Thyroid gland (tissue), 4 donors: Measurements from ENCODE around the gene ARNT2. TPM values are rescaled to one million over a fixed set of nuclear protein-coding genes. Genes with fewer than 3 reads are reported as not detected.

ENCODE experiments used
- DNase-seq, 2 donors: peaks; one replicate each; pipeline ENCODE4 v3.0.0-alpha.2; 2019
- H3K27ac ChIP-seq, 3 donors: fragments of 200-600 bp; sonication (generic); 1 replicate in 2 of 3; 2 replicates in 1 of 3; pipeline ENCODE4 v1.5.1; 2016 to 2019; ENCODE audit warnings: mild to moderate bottlenecking in 1 of 3, moderate library complexity in 1 of 3
- H3K27me3 ChIP-seq: fragments of 200-600 bp; sonication (generic); one replicate; pipeline ENCODE4 v1.5.1; 2019
- H3K36me3 ChIP-seq, 2 donors: fragments of 200-600 bp; sonication (generic); one replicate each; pipeline ENCODE4 v1.5.1; 2016 to 2019
- H3K4me1 ChIP-seq, 2 donors: fragments of 200-600 bp; sonication (generic); one replicate each; pipeline ENCODE4 v1.5.1; 2017 to 2019
- H3K4me3 ChIP-seq, 3 donors: fragments of 200-600 bp; sonication (generic); replicated peaks in 1 of 3; 1 replicate in 2 of 3; 2 replicates in 1 of 3; pipeline ENCODE4 v1.5.1; 2016; ENCODE audit warnings: mild to moderate bottlenecking in 1 of 3
- H3K9me3 ChIP-seq: fragments of 200-600 bp; sonication (generic); one replicate; pipeline ENCODE4 v1.5.1; 2017
- CTCF ChIP-seq, 6 experiments: fragments of 200-600 bp in 3 of 6; fragments of 450-650 bp in 3 of 6; sonication (generic) in 3 of 6; IDR thresholded peaks; one replicate each; pipeline ENCODE4 v1.5.1; 2016 to 2019; ENCODE audit warnings: antibody characterized with exemption in 6 of 6, mild to moderate bottlenecking in 2 of 6, inconsistent platforms in 1 of 6, moderate library complexity in 1 of 6
- POLR2A ChIP-seq, 2 donors: fragments of 450-650 bp; IDR thresholded peaks; one replicate each; pipeline ENCODE4 v1.6.1; 2017; ENCODE audit warnings: antibody characterized with exemption in 2 of 2, mild to moderate bottlenecking in 2 of 2, moderate library complexity in 1 of 2
- WGBS, 2 donors: methylation state at CpG; one replicate each; pipeline ENCODE4 v1.1.5; 2017; 5-methylcytosine and 5-hydroxymethylcytosine counted together
- intact Hi-C: fragments of 100-400 bp; cut with DNase I; formaldehyde crosslinking; loops from one replicate; pipeline ENCODE4 v1.15.1; 2023
- total RNA-seq, 4 donors: library from RNA; depleted of rRNA; stranded (reverse); fragments of >200 nt; gene quantifications; one replicate each; pipeline ENCODE4 v1.2.3, GENCODE V29; 2016

Gene ARNT2
- total RNA-seq, 4 donors from 2014 or later = 9.4 to 19.1 (median 13.8) TPM

GRCh38 chr15:80399508-80399907 lies 4.7 kb upstream of the ARNT2 start:
- no peak for DNase-seq

GRCh38 chr15:80401456-80401855 lies 2.7 kb upstream of the ARNT2 start:
- no peak for DNase-seq

More at GRCh38 chr15:80399508-80399907, 4.7 kb upstream of the ARNT2 start:
- TF ChIP-seq POLR2A (IDR thresholded peaks at IDR 0.05) (no peak), CTCF (IDR thresholded peaks at IDR 0.05) (no peak)
- intact Hi-C loops = no loop called here
- no peaks in the 10 kb centered on the region for H3K9me3 ChIP-seq
- H3K27ac ChIP-seq = no peak overlapping the region
- H3K27me3 ChIP-seq = no peaks in the 10 kb centered on the region
- H3K36me3 ChIP-seq = no peaks in the 10 kb centered on the region
- peaks cover 10 to 13% of the 10 kb centered on the region in 2 donors for H3K4me1 ChIP-seq
- 93 to 97% methylated on average over 3 of the region's 3 CpGs for WGBS, 2 donors
- no peak overlapping the region for H3K4me3 ChIP-seq

GRCh38 chr15:80402339-80402738 lies 1.8 kb upstream of the ARNT2 start:
- peak overlapping the region in 2 of 3 donors; percentile 51 to 64 for H3K27ac ChIP-seq
- intact Hi-C loops = no loop called here

More at GRCh38 chr15:80401456-80401855, 2.7 kb upstream of the ARNT2 start:
- no peaks in the 10 kb centered on the region for H3K27me3 ChIP-seq
- no peak overlapping the region for H3K4me3 ChIP-seq
- intact Hi-C loops = no loop called here
- TF ChIP-seq CTCF (IDR thresholded peaks at IDR 0.05) (no peak), POLR2A (IDR thresholded peaks at IDR 0.05) (no peak)
- H3K36me3 ChIP-seq = no peaks in the 10 kb centered on the region
- H3K27ac ChIP-seq = peak overlapping the region in 2 of 3 donors; percentile 51 to 64
- 38 to 43% methylated on average over 5 of the region's 5 CpGs for WGBS, 2 donors
- no peaks in the 10 kb centered on the region for H3K9me3 ChIP-seq
- H3K4me1 ChIP-seq = peaks cover 13 to 14% of the 10 kb centered on the region in 2 donors

GRCh38 chr15:80403712-80404056 lies 498 bp upstream of the ARNT2 start:
- peak overlapping the region; percentile 3 to 84 (median 67) for H3K27ac ChIP-seq
- TF ChIP-seq CTCF (IDR thresholded peaks at IDR 0.05) (no peak), POLR2A (IDR thresholded peaks at IDR 0.05) (no peak)
- peak overlapping the region in 1 of 3 donors; percentile 45 for H3K4me3 ChIP-seq
- H3K9me3 ChIP-seq = no peaks in the 10 kb centered on the region
- no peaks in the 10 kb centered on the region for H3K27me3 ChIP-seq
- H3K4me1 ChIP-seq = peaks cover 13 to 14% of the 10 kb centered on the region in 2 donors
- WGBS, 2 donors = 6 to 11% methylated on average over 4 to 11 of the region's 30 CpGs
- H3K36me3 ChIP-seq = no peaks in the 10 kb centered on the region
- peak; percentile 60 to 63 for DNase-seq
- intact Hi-C loops = no loop called here

More at GRCh38 chr15:80402339-80402738, 1.8 kb upstream of the ARNT2 start:
- WGBS, 2 donors = 79 to 88% methylated on average over 3 of the region's 3 CpGs
- TF ChIP-seq CTCF (IDR thresholded peaks at IDR 0.05) (no peak), POLR2A (IDR thresholded peaks at IDR 0.05) (no peak)
- Histone ChIP-seq H3K9me3 (no peaks in the 10 kb centered on the region), H3K4me1 (peaks cover 13 to 14% of the 10 kb centered on the region in 2 donors), H3K27me3 (no peaks in the 10 kb centered on the region), H3K4me3 (no peak overlapping the region), H3K36me3 (no peaks in the 10 kb centered on the region)
- DNase-seq = no peak

- no peaks in the 10 kb centered on the region for H3K9me3 ChIP-seq
- H3K4me1 ChIP-seq = peaks cover 13 to 14% of the 10 kb centered on the region in 2 donors
- peak overlapping the region in 1 of 3 donors; percentile 84 for H3K27ac ChIP-seq
- 10 to 42% methylated on average over 5 to 25 of the region's 33 CpGs for WGBS, 2 donors
- H3K4me3 ChIP-seq = peak overlapping the region in 2 of 3 donors; percentile 39 to 45
- peak; percentile 53 to 59 for DNase-seq
- H3K27me3 ChIP-seq = no peaks in the 10 kb centered on the region
- intact Hi-C loops = no loop called here
- no peaks in the 10 kb centered on the region for H3K36me3 ChIP-seq
- TF ChIP-seq POLR2A (IDR thresholded peaks at IDR 0.05) (peak in 1 of 2 donors; percentile 18), CTCF (IDR thresholded peaks at IDR 0.05) (no peak)
These were observed 775 bp downstream of the ARNT2 start for GRCh38 chr15:80404761-80405553.
